Endothelial cell (in vitro differentiated cells): ENCODE data around the gene KIF19. TPM values are rescaled to one million over a fixed set of nuclear protein-coding genes. Genes with fewer than 3 reads are reported as not detected.

ENCODE experiments used
- DNase-seq: peaks from one replicate; pipeline ENCODE4 v3.0.0; 2021; ENCODE audit warnings: low spot score
- H3K27ac Mint-ChIP-seq: one replicate; pipeline ENCODE4 v1.8.0; 2021; ENCODE audit warnings: mixed read lengths, inconsistent platforms; ENCODE audit not compliant: unreplicated experiment
- H3K27me3 Mint-ChIP-seq: one replicate; pipeline ENCODE4 v1.8.0; 2021; ENCODE audit warnings: mild to moderate bottlenecking, moderate library complexity, mixed read lengths, inconsistent platforms; ENCODE audit not compliant: unreplicated experiment
- H3K36me3 Mint-ChIP-seq: one replicate; pipeline ENCODE4 v1.8.0; 2021; ENCODE audit warnings: mild to moderate bottlenecking, low read depth, mixed read lengths, inconsistent platforms; ENCODE audit not compliant: unreplicated experiment
- H3K4me1 Mint-ChIP-seq: one replicate; pipeline ENCODE4 v1.8.0; 2021; ENCODE audit warnings: mild to moderate bottlenecking, mixed read lengths, inconsistent platforms; ENCODE audit not compliant: unreplicated experiment
- H3K4me3 Mint-ChIP-seq: one replicate; pipeline ENCODE4 v1.8.0; 2021; ENCODE audit warnings: mild to moderate bottlenecking, mixed read lengths, inconsistent platforms; ENCODE audit not compliant: unreplicated experiment
- H3K9me3 Mint-ChIP-seq: one replicate; pipeline ENCODE4 v1.8.0; 2021; ENCODE audit warnings: mixed read lengths, inconsistent platforms; ENCODE audit not compliant: unreplicated experiment
- total RNA-seq: library from RNA; stranded (reverse); fragmentation: NEBNext Ultra II Directional; extraction: Animal tissue kit (Norgen Biotek cat#: 25700); gene quantifications from one replicate; pipeline ENCODE4 v1.2.1, GENCODE V29; 2021; ENCODE audit not compliant: unreplicated experiment
- TF ChIP-seq, protein P1 (sequence below): fragments of 200-600 bp; sonication (generic); IDR thresholded peaks from one replicate; pipeline ENCODE4 v1.5.0; 2021; ENCODE audit warnings: antibody characterized with exemption; ENCODE audit not compliant: unreplicated experiment

KIF19 gene
- total RNA-seq, 1 donor from 2014 or later, result 48.1 TPM

DNA sequence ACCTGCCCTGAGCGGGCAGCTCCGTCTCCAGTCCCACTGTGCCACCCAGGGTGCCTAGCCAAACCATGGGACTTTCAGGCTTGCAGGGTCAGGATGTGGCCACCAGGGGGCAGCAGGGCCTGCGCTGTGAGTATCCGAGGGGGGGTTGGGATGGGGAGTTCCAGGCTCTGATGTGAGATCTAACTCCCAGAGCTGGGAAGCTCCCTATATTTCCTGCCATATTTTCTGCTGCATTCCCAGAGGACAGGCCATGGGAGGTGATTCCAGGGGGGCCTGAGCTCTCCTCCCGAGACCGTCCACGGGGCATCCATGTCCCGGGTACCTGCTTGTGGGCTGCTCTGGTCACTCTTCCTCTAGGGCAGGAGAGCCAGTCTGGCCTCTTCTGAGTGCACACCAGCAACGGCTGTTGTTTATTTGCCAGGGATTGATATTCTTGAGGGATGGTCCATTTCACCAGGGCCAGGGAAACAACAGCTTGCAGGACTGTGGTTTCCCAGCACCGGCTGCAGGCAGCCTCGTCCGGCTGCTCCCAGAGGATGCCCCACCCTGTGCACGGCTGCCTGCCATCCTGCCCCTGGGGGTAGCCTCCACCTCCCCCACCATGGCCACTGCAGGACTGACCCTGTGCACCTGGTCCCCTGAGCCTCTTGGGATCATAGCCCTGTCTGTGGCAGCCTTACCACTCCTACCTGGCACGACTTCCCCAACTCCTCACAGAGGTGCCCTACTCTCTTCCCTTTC is 42.5 kb downstream of the KIF19 start:
- TF ChIP-seq, protein P1, sequence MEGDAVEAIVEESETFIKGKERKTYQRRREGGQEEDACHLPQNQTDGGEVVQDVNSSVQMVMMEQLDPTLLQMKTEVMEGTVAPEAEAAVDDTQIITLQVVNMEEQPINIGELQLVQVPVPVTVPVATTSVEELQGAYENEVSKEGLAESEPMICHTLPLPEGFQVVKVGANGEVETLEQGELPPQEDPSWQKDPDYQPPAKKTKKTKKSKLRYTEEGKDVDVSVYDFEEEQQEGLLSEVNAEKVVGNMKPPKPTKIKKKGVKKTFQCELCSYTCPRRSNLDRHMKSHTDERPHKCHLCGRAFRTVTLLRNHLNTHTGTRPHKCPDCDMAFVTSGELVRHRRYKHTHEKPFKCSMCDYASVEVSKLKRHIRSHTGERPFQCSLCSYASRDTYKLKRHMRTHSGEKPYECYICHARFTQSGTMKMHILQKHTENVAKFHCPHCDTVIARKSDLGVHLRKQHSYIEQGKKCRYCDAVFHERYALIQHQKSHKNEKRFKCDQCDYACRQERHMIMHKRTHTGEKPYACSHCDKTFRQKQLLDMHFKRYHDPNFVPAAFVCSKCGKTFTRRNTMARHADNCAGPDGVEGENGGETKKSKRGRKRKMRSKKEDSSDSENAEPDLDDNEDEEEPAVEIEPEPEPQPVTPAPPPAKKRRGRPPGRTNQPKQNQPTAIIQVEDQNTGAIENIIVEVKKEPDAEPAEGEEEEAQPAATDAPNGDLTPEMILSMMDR, result peak; percentile 98
- peaks cover 7% of the 10 kb centered on the region for H3K27me3 Mint-ChIP-seq
- H3K36me3 Mint-ChIP-seq, result no peaks in the 10 kb centered on the region
- no peak overlapping the region for H3K27ac Mint-ChIP-seq
- H3K4me3 Mint-ChIP-seq, result no peak overlapping the region
- no peaks in the 10 kb centered on the region for H3K9me3 Mint-ChIP-seq
- H3K4me1 Mint-ChIP-seq, result no peaks in the 10 kb centered on the region
- peak; percentile 67 for DNase-seq

- Mint-ChIP-seq H3K27me3 (peaks cover 6% of the 10 kb centered on the region), H3K9me3 (no peaks in the 10 kb centered on the region), H3K27ac (no peak overlapping the region), H3K36me3 (no peaks in the 10 kb centered on the region), H3K4me1 (no peaks in the 10 kb centered on the region), H3K4me3 (no peak overlapping the region)
- TF ChIP-seq, protein P1, result no peak
- no peak for DNase-seq
These were observed 43.2 kb downstream of the KIF19 start for GRCh38 chr17:74369221-74369620.

GRCh38 chr17:74369665-74370490 is 43.9 kb downstream of the KIF19 start:
- H3K27ac Mint-ChIP-seq, result no peak overlapping the region
- TF ChIP-seq, protein P1, result no peak
- H3K27me3 Mint-ChIP-seq, result peaks cover 5% of the 10 kb centered on the region
- DNase-seq, result no peak
- no peak overlapping the region for H3K4me3 Mint-ChIP-seq
- H3K9me3 Mint-ChIP-seq, result no peaks in the 10 kb centered on the region
- no peaks in the 10 kb centered on the region for H3K4me1 Mint-ChIP-seq
- no peaks in the 10 kb centered on the region for H3K36me3 Mint-ChIP-seq

GRCh38 chr17:74371653-74372147 is 45.7 kb downstream of the KIF19 start:
- no peaks in the 10 kb centered on the region for H3K9me3 Mint-ChIP-seq
- H3K4me1 Mint-ChIP-seq, result no peaks in the 10 kb centered on the region
- peaks cover 5% of the 10 kb centered on the region for H3K27me3 Mint-ChIP-seq
- no peaks in the 10 kb centered on the region for H3K36me3 Mint-ChIP-seq
- no peak overlapping the region for H3K27ac Mint-ChIP-seq
- H3K4me3 Mint-ChIP-seq, result no peak overlapping the region
- TF ChIP-seq, protein P1, result no peak
- no peak for DNase-seq
